GM19372 (cell line): ENCODE data around the gene PHTF2.
"Not testable (repeated sequence)": the region's sequence is repeated elsewhere in the genome, so short reads cannot be mapped to it uniquely, and the experiment has no call there.

Source experiments
- ATAC-seq: cut with Tn5 transposase; IDR thresholded peaks from one replicate; pipeline ENCODE4 v1.9.1; 2021; ENCODE audit warnings: mild to moderate bottlenecking, low read depth, moderate library complexity; ENCODE audit not compliant: unreplicated experiment

The PHTF2 gene

DNA sequence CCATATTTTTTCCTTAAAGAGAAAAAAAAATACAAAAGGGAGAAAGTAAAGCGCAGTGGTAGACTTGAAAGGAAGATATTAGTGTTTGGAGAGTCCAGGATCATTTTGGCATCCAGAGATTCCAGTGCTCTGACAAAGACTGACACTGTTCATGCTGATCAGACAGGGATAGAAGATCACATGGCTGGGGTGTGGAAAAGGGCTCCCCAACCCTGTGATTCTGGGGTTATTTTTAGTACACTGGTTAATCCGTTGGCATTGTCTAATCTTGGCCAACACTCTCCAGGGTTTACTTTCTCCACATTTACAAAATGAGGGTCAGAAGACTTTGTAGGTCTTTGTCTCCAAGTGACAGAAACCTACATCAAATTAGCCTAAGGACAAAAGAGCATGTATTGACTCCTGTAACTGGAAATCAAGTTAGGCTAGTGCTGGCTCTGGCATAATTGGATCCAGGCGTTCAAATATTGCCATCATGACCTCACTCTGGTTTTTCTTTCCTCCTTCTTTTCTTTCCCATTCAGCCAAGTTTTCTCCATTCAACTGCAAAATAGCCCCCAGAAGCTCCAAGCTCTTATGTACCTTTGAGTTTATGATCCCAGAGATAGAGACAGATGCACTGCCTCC is 181.6 kb downstream of the PHTF2 start:
- ATAC-seq = no peak

DNA sequence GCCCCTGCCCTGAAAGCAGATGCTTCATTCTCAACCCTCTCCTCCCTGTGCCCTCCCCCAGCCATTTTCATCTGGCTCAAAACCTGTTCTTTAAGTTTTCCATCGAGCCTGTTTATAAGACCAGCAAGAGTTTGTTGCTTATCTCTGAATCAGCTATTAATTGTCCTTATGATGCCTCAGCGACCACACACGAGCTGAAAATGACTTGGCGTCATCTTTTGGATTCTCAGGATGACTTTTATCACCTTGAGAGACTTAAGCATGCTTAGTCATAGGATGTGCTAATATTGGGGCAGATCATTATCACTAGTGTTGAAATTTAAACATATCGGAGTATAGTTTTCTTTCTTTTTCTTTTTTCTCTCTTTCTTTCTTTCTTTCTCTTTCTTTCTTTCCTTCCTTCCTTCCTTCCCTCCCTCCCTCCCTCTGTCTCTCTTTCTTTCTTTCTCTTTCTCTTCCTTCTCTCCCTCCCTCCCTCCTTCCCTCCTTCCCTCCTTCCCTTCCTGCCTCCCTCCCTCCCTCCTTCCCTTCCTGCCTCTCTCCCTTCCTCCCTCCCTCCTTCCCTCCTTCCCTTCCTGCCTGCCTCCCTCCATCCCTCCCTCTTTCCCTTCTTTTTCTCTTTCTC is 184.5 kb downstream of the PHTF2 start:
- no peak for ATAC-seq

DNA sequence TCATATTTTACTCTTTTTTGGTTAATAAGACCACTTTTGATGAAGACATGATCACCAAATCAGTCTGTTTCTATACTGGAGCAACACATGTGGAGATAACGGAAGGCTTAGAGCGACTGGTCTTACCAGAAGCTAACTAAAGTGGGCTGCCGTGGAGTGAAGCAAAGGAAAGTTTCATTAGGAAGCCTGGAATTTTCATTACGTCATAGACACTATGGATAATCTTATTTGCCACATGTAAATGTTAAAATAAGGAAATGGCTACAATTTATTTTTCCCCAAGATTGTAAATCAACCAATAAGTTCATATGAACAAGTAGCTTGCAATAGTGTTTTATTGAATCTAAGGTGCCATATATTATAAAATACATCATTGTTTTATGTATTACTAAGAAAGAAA is 185.4 kb downstream of the PHTF2 start:
- no peak for ATAC-seq

DNA sequence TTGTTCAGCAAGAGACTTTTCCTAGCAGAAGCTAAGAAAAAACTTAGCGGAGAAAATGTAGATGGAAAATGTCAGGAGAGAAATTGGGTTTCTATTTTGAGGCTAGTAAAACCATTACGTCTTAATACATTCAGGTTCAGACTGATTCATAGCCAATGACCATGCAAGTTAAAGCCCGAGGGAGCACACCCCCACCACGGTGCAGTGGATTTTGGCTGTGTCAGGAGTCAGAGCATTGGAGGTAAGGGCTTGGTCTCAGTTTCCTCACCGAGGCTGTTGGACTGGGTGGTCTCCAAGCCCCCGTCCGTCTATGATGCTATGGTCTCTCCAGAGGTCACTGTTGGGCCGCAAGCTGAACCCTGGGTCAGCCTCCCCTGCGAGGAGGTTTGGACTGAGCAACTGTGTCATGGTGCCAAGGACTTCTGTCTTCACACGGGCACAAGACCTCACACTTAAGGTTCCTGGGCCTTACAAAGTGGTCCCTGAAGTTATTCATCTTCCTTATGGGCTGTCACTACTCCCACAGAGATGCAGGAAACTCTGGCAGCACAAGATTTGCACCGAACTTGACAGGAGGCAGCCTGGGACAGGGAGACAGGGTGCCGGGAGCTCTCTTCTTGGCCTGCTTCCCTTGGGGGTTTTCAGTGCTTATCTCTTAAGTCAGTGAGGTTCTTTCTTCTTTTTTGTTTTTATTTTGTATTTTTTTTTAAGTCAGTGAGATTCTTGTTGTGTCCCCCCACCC is 186.8 kb downstream of the PHTF2 start:
- no peak for ATAC-seq

DNA sequence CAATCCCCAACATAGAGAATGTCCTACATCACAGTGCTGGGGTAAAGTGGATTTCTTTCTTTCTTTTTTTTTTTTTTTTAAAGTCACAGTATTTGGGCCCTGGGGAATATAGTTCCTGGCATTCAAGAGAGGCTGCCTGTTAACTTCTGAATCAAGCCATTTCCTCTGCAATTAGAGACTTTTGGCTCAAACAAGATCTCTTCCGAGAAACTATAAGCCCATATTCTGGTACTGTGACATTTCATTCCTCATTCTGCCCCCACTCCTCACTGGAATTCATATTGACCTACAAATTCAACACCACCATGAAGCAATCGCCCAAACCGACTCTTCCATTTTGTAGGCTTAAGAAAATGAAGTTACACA is 187.4 kb downstream of the PHTF2 start:
- ATAC-seq = no peak

DNA sequence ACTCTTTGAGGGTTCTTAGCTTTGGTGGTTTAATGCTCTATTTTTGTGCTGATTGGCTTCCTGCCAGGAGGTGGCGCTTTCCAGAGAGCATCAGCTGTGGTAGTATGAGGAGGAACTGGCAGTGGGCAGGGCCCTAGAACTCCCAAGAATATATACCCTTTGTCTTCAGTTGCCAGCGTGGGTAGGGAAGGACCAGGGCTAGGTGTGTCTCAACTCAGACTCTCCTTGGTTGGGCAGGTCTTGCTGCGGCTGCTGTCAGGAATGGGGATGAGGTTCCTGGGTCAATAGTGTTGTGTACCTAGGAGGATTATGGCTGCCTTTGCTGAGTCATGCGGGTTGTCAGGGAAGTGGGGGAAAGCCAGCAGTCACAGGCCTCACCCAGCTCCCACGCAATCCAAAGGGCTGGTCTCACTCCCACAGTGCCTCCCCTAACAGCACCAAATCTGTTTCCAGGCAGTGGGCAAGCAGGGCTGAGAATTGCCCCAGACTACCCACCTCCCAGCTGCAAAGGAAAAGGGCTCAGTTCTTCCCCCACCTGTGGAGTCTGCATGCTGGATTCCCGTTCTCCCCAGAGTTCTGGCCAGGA is 191.5 kb downstream of the PHTF2 start:
- ATAC-seq = no peak

GRCh38 chr7:77991656-77992055 is 193.1 kb downstream of the PHTF2 start:
- ATAC-seq = no peak

DNA sequence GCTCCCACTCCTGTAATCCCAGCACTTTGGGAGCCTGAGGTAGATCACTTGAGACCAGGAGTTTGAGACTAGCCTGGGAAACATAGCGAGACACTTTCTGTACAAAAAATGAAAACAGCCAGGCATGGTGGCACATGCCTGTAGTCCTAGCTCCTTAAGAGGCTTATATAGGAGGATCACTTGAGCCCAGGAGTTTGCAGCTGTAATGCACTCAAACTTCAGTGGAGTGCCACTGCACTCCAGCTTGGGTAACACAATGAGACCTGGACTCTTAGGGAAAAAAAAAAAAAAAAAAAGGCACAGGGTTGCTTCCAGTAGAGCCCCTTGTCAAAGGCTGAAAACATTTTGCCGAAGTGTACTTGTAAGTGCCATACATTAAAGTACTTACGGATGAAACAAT is 195.3 kb downstream of the PHTF2 start:
- no peak for ATAC-seq

DNA sequence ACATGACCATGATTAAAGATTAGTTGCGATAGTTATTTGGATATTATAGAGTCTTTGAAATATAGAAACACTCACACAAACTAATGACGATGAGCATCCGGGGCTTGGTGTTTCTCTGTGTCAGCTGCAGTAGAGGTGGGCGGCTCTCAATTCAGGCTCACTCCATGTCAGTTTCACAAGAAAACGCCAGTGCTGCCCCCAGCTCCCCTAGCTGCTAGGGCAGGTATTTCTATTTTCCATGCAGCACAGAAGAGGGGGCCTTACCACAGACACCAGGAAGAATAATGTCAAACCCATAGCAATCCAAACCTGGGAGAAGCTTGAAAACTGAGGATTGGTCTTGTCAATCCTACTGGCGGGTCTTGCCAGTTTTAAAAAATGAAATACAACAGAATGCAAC is 197.1 kb downstream of the PHTF2 start:
- ATAC-seq = no peak

GRCh38 chr7:77999168-77999567 is 200.6 kb downstream of the PHTF2 start:
- not testable (repeated sequence) for ATAC-seq

GRCh38 chr7:78002021-78002420 is 203.4 kb downstream of the PHTF2 start:
- no peak for ATAC-seq

GRCh38 chr7:78002715-78003114 is 204.1 kb downstream of the PHTF2 start:
- no peak for ATAC-seq

- ATAC-seq = no peak
Observed at GRCh38 chr7:78006063-78006755, 207.6 kb downstream of the PHTF2 start.
